ENCODE data around the gene MIB1.
A peak's percentile ranks its signal among the peaks of the same experiment; 100 is the strongest.

Gene MIB1

DNA sequence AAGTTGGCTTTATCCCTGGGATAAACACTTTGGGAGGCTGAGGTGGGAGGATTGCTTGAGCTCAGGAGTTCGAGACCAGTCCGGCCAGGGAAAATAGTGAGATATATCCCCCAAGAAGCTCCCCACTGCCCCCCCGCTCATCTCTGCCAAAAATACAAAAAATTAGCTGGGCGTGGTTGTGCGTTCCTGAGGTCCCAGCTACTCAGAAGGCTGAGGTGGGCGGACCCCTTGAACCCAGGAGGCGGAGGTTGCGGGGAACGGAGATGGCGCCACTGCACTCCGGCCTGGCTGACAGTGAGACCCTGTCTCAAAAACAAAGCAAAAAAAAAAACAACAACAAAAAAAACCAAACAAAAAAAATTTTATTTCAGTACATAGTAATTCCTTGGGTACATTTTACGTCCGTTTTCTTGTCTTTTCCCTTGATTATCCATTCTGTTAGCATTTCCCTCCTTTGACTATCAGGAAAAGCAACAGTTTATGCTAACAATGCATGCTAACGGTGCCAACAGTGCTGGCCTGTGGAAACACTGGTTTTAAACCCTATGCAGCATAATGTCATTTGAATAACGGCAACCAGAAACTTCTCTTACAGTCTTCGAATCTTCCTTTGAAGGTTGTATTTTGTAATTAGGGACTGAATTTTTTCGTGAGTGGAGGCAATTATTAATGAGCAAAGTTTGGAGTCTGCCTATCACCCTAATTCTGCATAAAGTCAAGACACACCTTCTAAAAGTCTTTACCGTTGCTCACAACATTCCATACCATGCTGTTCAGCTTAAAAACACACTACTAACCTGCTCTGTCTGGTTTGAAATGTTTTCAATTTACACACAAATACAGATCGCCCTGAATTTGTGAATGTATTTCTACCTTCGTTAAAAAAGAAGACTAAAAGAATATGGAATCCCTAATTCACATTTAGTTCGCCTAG is 721 bp upstream of the MIB1 start:
- H3K27ac ChIP-seq, result peak overlapping the region; percentile 83
- H3K36me3 ChIP-seq (replicated peaks), result no peaks in the 10 kb centered on the region
- DNase-seq, result no peak
- TF ChIP-seq, protein P1, sequence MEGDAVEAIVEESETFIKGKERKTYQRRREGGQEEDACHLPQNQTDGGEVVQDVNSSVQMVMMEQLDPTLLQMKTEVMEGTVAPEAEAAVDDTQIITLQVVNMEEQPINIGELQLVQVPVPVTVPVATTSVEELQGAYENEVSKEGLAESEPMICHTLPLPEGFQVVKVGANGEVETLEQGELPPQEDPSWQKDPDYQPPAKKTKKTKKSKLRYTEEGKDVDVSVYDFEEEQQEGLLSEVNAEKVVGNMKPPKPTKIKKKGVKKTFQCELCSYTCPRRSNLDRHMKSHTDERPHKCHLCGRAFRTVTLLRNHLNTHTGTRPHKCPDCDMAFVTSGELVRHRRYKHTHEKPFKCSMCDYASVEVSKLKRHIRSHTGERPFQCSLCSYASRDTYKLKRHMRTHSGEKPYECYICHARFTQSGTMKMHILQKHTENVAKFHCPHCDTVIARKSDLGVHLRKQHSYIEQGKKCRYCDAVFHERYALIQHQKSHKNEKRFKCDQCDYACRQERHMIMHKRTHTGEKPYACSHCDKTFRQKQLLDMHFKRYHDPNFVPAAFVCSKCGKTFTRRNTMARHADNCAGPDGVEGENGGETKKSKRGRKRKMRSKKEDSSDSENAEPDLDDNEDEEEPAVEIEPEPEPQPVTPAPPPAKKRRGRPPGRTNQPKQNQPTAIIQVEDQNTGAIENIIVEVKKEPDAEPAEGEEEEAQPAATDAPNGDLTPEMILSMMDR (IDR thresholded peaks at IDR 0.05; ENCODE audit: low read depth, low read length, missing control alignments), result no peak
- H3K4me3 ChIP-seq (ENCODE audit: low read depth, low read length), result peak overlapping the region; percentile 36
- in situ Hi-C loops (cut with HindIII; ENCODE audit: low pct_ligation_motif_present, low sequenced_read_pairs), result no loop called here
- H3K27me3 ChIP-seq (replicated peaks), result no peaks in the 10 kb centered on the region

GRCh38 chr18:21741312-21741561 is 645 bp downstream of the MIB1 start:
- peak overlapping the region; percentile 86 for H3K4me3 ChIP-seq (ENCODE audit: low read depth, low read length)
- in situ Hi-C loops (cut with HindIII; ENCODE audit: low pct_ligation_motif_present, low sequenced_read_pairs), result no loop called here

GRCh38 chr18:21741562-21742314 is 1.1 kb downstream of the MIB1 start:
- TF ChIP-seq, protein P1 (IDR thresholded peaks at IDR 0.05; ENCODE audit: low read depth, low read length, missing control alignments), result no peak
- in situ Hi-C loops (cut with HindIII; ENCODE audit: low pct_ligation_motif_present, low sequenced_read_pairs), result no loop called here
- no peak for DNase-seq
- H3K27me3 ChIP-seq (replicated peaks), result no peaks in the 10 kb centered on the region
- peak overlapping the region; percentile 86 for H3K4me3 ChIP-seq (ENCODE audit: low read depth, low read length)
- no peaks in the 10 kb centered on the region for H3K36me3 ChIP-seq (replicated peaks)
- H3K27ac ChIP-seq, result peak overlapping the region; percentile 83

More at GRCh38 chr18:21741312-21741561, 645 bp downstream of the MIB1 start:
- Histone ChIP-seq H3K27ac (peak overlapping the region; percentile 83), H3K36me3 (replicated peaks) (no peaks in the 10 kb centered on the region), H3K27me3 (replicated peaks) (no peaks in the 10 kb centered on the region)
- DNase-seq, result no peak
- TF ChIP-seq, protein P1 (IDR thresholded peaks at IDR 0.05; ENCODE audit: low read depth, low read length, missing control alignments), result no peak

GRCh38 chr18:21742315-21742687 is 1.7 kb downstream of the MIB1 start:
- Histone ChIP-seq H3K4me3 (ENCODE audit: low read depth, low read length) (peak overlapping the region; percentile 86), H3K27ac (no peak overlapping the region), H3K36me3 (replicated peaks) (no peaks in the 10 kb centered on the region), H3K27me3 (replicated peaks) (no peaks in the 10 kb centered on the region)
- in situ Hi-C loops (cut with HindIII; ENCODE audit: low pct_ligation_motif_present, low sequenced_read_pairs), result no loop called here
- DNase-seq, result no peak
- TF ChIP-seq, protein P1 (IDR thresholded peaks at IDR 0.05; ENCODE audit: low read depth, low read length, missing control alignments), result no peak

GRCh38 chr18:21743166-21743832 is 2.7 kb downstream of the MIB1 start:
- in situ Hi-C loops (cut with HindIII; ENCODE audit: low pct_ligation_motif_present, low sequenced_read_pairs), result no loop called here
- no peak for DNase-seq
- no peaks in the 10 kb centered on the region for H3K27me3 ChIP-seq (replicated peaks)
- H3K4me3 ChIP-seq (ENCODE audit: low read depth, low read length), result no peak overlapping the region
- no peak overlapping the region for H3K27ac ChIP-seq
- H3K36me3 ChIP-seq (replicated peaks), result no peaks in the 10 kb centered on the region
- TF ChIP-seq, protein P1 (IDR thresholded peaks at IDR 0.05; ENCODE audit: low read depth, low read length, missing control alignments), result no peak
